Muscle of leg (tissue), 11 donors: ENCODE data around the gene ARHGAP24. TPM values are rescaled to one million over a fixed set of nuclear protein-coding genes. Genes with fewer than 3 reads are reported as not detected.

ENCODE experiments used
- DNase-seq: peaks from one replicate; pipeline ENCODE4 v3.0.0; 2013
- H3K27ac ChIP-seq: one replicate; pipeline ENCODE4 v1.5.1; 2013; ENCODE audit warnings: mild to moderate bottlenecking, low read length, control low read depth
- H3K27me3 ChIP-seq: one replicate; pipeline ENCODE4 v1.6.1; 2013; ENCODE audit warnings: low read length; ENCODE audit not compliant: control insufficient read depth, insufficient read depth
- H3K36me3 ChIP-seq: one replicate; pipeline ENCODE4 v1.6.1; 2013; ENCODE audit warnings: low read length; ENCODE audit not compliant: control insufficient read depth, insufficient read depth
- H3K4me1 ChIP-seq: one replicate; pipeline ENCODE4 v1.6.1; 2013; ENCODE audit warnings: low read length; ENCODE audit not compliant: control insufficient read depth, insufficient read depth
- H3K4me3 ChIP-seq: one replicate; pipeline ENCODE4 v1.5.1; 2013; ENCODE audit warnings: low read length, control low read depth
- H3K9me3 ChIP-seq: replicated peaks from 2 replicates; pipeline ENCODE4 v1.6.1; 2013; ENCODE audit warnings: low read depth, low read length; ENCODE audit not compliant: control insufficient read depth
- whole genome bisulfite sequencing: methylation state at CpG from one replicate; pipeline ENCODE4 v1.1.5; 2013; ENCODE audit warnings: missing lambda C conversion rate; ENCODE audit not compliant: insufficient coverage; 5-methylcytosine and 5-hydroxymethylcytosine counted together
- polyA plus RNA-seq, 8 donors: library from polyadenylated mRNA; unstranded; fragments of 120-200 nt; gene quantifications; one replicate each; pipeline versions ENCODE4 v1.2.1 to v1.2.3, GENCODE V29; 2013; ENCODE audit warnings: inconsistent platforms in 1 of 8, low replicate concordance in 1 of 8; ENCODE audit not compliant: insufficient read length in 8 of 8, insufficient read depth in 1 of 8
- total RNA-seq: library from RNA; stranded (reverse); fragments of 120-200 nt; gene quantifications from one replicate; pipeline ENCODE4 v1.2.4, GENCODE V29; 2013

Gene ARHGAP24
- total and polyA plus RNA-seq, 9 donors = 39.8 to 66.1 (median 48.9) TPM

- Histone ChIP-seq H3K4me1 (peaks cover 4% of the 10 kb centered on the region), H3K27ac (no peak overlapping the region), H3K27me3 (no peaks in the 10 kb centered on the region), H3K4me3 (no peak overlapping the region), H3K9me3 (no peaks in the 10 kb centered on the region), H3K36me3 (peaks cover 5% of the 10 kb centered on the region)
- no CpG with 5 or more reads among the region's 2 CpGs for WGBS
- peak; percentile 37 for DNase-seq
Observed at GRCh38 chr4:85970535-85970934, 495.6 kb downstream of the ARHGAP24 start.

DNA sequence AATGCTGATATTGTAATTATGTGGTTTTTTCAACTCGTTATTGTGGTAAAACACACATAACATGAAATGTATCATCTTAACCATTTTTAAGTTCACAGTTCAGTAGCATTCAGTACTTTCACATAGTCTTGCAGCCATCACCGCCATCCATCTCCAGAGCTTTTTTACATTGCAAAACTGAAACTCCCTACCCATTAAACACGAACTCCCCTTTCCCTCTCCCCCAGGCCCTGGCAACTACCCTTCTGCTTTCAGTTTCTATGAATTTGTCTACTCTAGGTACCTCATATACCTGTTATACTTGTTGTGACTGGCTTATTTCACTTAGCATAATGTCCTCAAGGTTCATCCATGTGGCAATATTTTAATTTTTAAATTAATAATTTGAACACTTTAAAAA lies 504.3 kb downstream of the ARHGAP24 start:
- Histone ChIP-seq H3K4me3 (no peak overlapping the region), H3K9me3 (no peaks in the 10 kb centered on the region), H3K4me1 (no peaks in the 10 kb centered on the region), H3K27me3 (no peaks in the 10 kb centered on the region), H3K27ac (no peak overlapping the region), H3K36me3 (peaks cover 14% of the 10 kb centered on the region)
- WGBS = 58% methylated on average over 2 of the region's 3 CpGs
- no peak for DNase-seq

GRCh38 chr4:85986266-85986665 lies 511.3 kb downstream of the ARHGAP24 start:
- no peak for DNase-seq
- H3K9me3 ChIP-seq = no peaks in the 10 kb centered on the region
- H3K4me1 ChIP-seq = no peaks in the 10 kb centered on the region
- H3K4me3 ChIP-seq = no peak overlapping the region
- peaks cover 14% of the 10 kb centered on the region for H3K36me3 ChIP-seq
- no peak overlapping the region for H3K27ac ChIP-seq
- WGBS = 92% methylated on average over 1 of the region's 1 CpG
- H3K27me3 ChIP-seq = no peaks in the 10 kb centered on the region

- Histone ChIP-seq H3K9me3 (no peaks in the 10 kb centered on the region), H3K27ac (no peak overlapping the region), H3K4me1 (no peaks in the 10 kb centered on the region), H3K27me3 (no peaks in the 10 kb centered on the region), H3K4me3 (no peak overlapping the region), H3K36me3 (peaks cover 15% of the 10 kb centered on the region)
- no peak for DNase-seq
- no CpG with 5 or more reads among the region's 2 CpGs for whole genome bisulfite sequencing
Observed at GRCh38 chr4:85993641-85994040, 518.7 kb downstream of the ARHGAP24 start.

GRCh38 chr4:85994576-85994975 lies 519.6 kb downstream of the ARHGAP24 start:
- peaks cover 15% of the 10 kb centered on the region for H3K36me3 ChIP-seq

GRCh38 chr4:85995361-85995760 lies 520.4 kb downstream of the ARHGAP24 start:
- WGBS = 87% methylated on average over 5 of the region's 6 CpGs
- DNase-seq = no peak
- no peaks in the 10 kb centered on the region for H3K4me1 ChIP-seq
- H3K9me3 ChIP-seq = no peaks in the 10 kb centered on the region
- no peaks in the 10 kb centered on the region for H3K27me3 ChIP-seq
- no peak overlapping the region for H3K4me3 ChIP-seq
- no peak overlapping the region for H3K27ac ChIP-seq
- peaks cover 17% of the 10 kb centered on the region for H3K36me3 ChIP-seq

More at GRCh38 chr4:85994576-85994975, 519.6 kb downstream of the ARHGAP24 start:
- Histone ChIP-seq H3K4me3 (no peak overlapping the region), H3K27ac (no peak overlapping the region), H3K27me3 (no peaks in the 10 kb centered on the region), H3K9me3 (no peaks in the 10 kb centered on the region), H3K4me1 (no peaks in the 10 kb centered on the region)
- DNase-seq = no peak

- H3K27me3 ChIP-seq = no peaks in the 10 kb centered on the region
- no peaks in the 10 kb centered on the region for H3K9me3 ChIP-seq
- H3K4me3 ChIP-seq = no peak overlapping the region
- H3K36me3 ChIP-seq = peaks cover 26% of the 10 kb centered on the region
- no peak overlapping the region for H3K27ac ChIP-seq
- no peaks in the 10 kb centered on the region for H3K4me1 ChIP-seq
- no peak for DNase-seq
- no CpG with 5 or more reads among the region's 2 CpGs for WGBS
Observed at GRCh38 chr4:86001591-86001990, 526.6 kb downstream of the ARHGAP24 start.

- Histone ChIP-seq H3K27ac (no peak overlapping the region), H3K27me3 (no peaks in the 10 kb centered on the region), H3K4me3 (no peak overlapping the region), H3K36me3 (peaks cover 30% of the 10 kb centered on the region), H3K4me1 (no peaks in the 10 kb centered on the region), H3K9me3 (no peaks in the 10 kb centered on the region)
- DNase-seq = no peak
- 100% methylated on average over 1 of the region's 2 CpGs for WGBS
Observed at GRCh38 chr4:86004030-86004429, 529.1 kb downstream of the ARHGAP24 start.

- no peak overlapping the region for H3K27ac ChIP-seq
- H3K36me3 ChIP-seq = peaks cover 26% of the 10 kb centered on the region
- H3K9me3 ChIP-seq = no peaks in the 10 kb centered on the region
- no peaks in the 10 kb centered on the region for H3K27me3 ChIP-seq
- no peaks in the 10 kb centered on the region for H3K4me1 ChIP-seq
- no peak overlapping the region for H3K4me3 ChIP-seq
- no peak for DNase-seq
Observed at GRCh38 chr4:86006057-86006456, 531.1 kb downstream of the ARHGAP24 start.

GRCh38 chr4:86007042-86007441 lies 532.1 kb downstream of the ARHGAP24 start:
- 93% methylated on average over 6 of the region's 6 CpGs for WGBS
- H3K4me1 ChIP-seq = no peaks in the 10 kb centered on the region
- no peak for DNase-seq

GRCh38 chr4:86011117-86011516 lies 536.2 kb downstream of the ARHGAP24 start:
- H3K27ac ChIP-seq = no peak overlapping the region
- H3K4me1 ChIP-seq = no peaks in the 10 kb centered on the region
- WGBS = 40% methylated on average over 1 of the region's 1 CpG
- no peak for DNase-seq
- no peak overlapping the region for H3K4me3 ChIP-seq
- H3K9me3 ChIP-seq = no peaks in the 10 kb centered on the region
- peaks cover 9% of the 10 kb centered on the region for H3K36me3 ChIP-seq
- no peaks in the 10 kb centered on the region for H3K27me3 ChIP-seq

More at GRCh38 chr4:86007042-86007441, 532.1 kb downstream of the ARHGAP24 start:
- no peaks in the 10 kb centered on the region for H3K27me3 ChIP-seq
- no peak overlapping the region for H3K4me3 ChIP-seq
- H3K36me3 ChIP-seq = peaks cover 23% of the 10 kb centered on the region
- H3K9me3 ChIP-seq = no peaks in the 10 kb centered on the region
- no peak overlapping the region for H3K27ac ChIP-seq
